ENCODE data around the gene ADRB1.

Gene ADRB1

DNA sequence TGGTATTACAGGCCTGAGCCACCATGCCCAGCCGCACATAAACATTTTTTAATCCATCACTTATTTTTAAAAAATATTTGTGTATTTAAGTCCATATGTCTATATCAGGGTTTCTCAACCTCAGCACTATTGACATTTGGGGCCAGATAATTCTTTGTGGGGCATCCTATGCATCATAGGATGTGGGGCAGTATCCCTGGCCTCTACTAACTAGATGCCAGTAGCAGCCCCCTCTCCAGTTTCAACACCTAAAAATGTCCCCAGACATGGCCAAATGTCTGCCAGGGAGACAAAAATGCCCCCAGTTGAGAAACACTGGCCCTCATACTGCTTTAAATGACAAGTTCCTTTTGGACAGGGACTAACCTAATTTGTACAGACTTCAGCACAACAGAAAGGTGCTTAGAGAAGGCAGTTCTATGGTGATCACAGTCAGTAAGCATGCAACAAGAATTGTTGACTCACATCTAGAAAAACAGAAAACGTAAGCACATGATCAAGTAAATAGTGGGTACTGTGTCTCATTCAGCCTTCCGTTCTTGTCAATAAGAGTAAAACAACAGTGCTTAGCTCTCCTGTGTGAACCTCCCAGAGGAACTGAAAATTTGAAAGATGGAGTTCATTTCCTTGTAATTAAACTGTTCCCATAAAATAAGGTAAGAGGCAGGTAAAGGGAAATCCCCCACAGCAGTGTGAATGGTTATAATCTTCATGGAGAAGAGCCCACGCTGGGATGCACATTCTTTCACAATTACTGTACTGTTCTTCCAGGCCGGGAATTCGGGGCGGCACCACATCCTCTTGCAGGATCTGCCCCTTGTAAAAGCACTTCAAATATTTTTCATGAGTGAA lies 17.3 kb upstream of the ADRB1 start:
- DNase-seq: peak; percentile 84

DNA sequence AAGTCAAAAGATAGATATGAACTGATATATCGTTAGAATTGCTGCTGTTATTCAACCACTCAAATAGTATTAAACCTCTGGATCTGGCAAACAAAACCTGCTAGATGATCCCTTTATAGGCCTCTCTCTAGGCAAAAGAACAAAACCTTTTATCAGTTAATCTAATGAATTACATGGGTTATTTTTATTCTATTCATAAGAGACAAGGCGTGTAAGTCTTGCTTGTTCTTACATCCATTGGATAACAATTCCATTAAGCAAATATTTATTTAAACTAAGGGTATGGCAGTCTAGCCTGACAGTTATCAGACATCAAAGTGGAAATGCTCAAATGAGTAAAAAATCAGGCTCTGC lies 16.6 kb upstream of the ADRB1 start:
- no peak for DNase-seq

GRCh38 chr10:114027951-114028350 lies 15.7 kb upstream of the ADRB1 start:
- no peak for DNase-seq

DNA sequence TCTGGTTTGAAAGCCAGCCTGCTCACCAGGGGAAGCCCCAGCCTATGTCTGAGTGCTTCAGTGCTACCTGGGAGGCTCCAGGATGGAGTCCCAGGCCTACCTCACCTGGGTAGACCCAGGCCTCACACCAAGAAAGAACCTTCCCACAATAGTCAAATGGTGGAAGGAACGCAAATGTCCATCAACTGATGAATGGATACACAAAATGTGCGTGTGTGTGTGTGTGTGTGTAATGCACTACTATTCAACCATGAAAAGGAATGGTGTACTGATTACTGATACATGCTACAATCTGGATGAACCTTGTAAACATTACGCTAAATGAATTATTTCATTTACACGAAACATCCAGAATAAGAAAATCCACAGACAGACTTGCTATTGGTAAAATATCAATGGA lies 15.2 kb upstream of the ADRB1 start:
- DNase-seq: no peak

DNA sequence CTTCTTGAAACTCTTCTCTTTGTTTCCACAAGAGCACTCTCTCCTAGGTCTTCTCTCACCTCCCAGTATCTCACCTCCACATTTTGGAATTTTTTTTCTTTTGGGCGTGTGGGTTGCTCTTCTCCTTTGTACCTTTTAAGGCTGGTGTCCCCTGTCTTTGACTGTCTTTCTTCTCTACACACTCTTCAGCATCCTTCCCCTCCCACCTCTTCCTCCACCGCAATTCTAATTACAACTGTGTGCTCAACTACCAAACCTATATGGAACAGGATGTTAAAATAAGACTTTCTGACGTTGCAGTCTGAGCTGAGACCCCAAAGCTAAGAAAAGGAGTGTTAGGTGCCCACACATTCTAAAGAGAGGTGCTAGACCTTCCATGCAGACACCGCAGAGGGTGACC lies 14.0 kb upstream of the ADRB1 start:
- DNase-seq: no peak

DNA sequence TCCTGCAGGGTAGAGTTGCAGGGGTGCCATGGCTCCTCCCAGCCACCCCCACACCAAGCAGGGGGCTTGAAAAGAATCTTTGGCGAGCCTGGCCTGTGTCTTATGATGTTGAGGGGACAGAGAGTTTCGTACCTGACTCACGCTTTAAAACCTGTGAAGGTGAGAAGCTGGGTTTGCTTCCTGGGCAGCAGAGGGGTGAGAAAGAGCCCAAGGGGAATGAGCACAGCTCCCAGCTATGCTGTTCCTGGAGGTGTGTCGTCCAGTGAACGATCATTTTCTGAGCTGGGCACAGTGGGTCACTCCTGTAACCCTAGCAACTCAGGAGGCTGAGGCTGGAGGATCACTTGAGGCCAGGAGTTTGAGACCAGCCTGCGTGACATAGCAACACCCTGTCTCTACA lies 13.5 kb upstream of the ADRB1 start:
- no peak for DNase-seq

- DNase-seq: no peak
Observed at GRCh38 chr10:114031073-114031972, 12.3 kb upstream of the ADRB1 start.

DNA sequence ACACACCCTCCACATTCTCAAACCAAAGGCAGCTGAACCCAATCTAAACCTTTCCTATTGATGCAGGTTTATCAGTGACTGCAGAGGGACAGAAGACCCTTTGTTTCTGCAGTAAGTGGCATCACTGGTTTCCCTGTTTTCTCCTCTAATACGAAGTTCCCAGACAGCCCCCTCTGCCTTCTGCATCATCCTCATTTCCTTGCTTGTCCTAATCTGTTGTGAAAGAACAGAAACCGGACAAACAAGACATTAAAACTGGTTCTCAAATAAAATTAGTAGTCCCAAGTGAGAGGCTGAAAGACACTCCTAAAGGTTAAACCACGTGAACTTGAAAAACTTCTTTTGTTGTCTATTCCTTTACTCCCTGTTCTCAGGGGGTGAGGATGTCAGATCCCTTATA lies 10.1 kb upstream of the ADRB1 start:
- DNase-seq: no peak

GRCh38 chr10:114034923-114035645 lies 8.6 kb upstream of the ADRB1 start:
- DNase-seq: no peak

GRCh38 chr10:114035791-114036190 lies 7.9 kb upstream of the ADRB1 start:
- DNase-seq: no peak

- peak; percentile 16 for DNase-seq
Observed at GRCh38 chr10:114038819-114039218, 4.8 kb upstream of the ADRB1 start.

- no peak for DNase-seq
Observed at GRCh38 chr10:114041166-114041565, 2.5 kb upstream of the ADRB1 start.

- DNase-seq: no peak
Observed at GRCh38 chr10:114042895-114043531, 653 bp upstream of the ADRB1 start.

- DNase-seq: no peak
Observed at GRCh38 chr10:114044247-114045135, 825 bp downstream of the ADRB1 start.

DNA sequence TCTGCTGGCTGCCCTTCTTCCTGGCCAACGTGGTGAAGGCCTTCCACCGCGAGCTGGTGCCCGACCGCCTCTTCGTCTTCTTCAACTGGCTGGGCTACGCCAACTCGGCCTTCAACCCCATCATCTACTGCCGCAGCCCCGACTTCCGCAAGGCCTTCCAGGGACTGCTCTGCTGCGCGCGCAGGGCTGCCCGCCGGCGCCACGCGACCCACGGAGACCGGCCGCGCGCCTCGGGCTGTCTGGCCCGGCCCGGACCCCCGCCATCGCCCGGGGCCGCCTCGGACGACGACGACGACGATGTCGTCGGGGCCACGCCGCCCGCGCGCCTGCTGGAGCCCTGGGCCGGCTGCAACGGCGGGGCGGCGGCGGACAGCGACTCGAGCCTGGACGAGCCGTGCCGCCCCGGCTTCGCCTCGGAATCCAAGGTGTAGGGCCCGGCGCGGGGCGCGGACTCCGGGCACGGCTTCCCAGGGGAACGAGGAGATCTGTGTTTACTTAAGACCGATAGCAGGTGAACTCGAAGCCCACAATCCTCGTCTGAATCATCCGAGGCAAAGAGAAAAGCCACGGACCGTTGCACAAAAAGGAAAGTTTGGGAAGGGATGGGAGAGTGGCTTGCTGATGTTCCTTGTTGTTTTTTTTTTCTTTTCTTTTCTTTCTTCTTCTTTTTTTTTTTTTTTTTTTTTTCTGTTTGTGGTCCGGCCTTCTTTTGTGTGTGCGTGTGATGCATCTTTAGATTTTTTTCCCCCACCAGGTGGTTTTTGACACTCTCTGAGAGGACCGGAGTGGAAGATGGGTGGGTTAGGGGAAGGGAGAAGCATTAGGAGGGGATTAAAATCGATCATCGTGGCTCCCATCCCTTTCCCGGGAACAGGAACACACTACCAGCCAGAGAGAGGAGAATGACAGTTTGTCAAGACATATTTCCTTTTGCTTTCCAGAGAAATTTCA lies 1.7 kb downstream of the ADRB1 start:
- DNase-seq: no peak

- DNase-seq: no peak
Observed at GRCh38 chr10:114046087-114046458, 2.4 kb downstream of the ADRB1 start.

GRCh38 chr10:114048472-114048871 lies 4.8 kb downstream of the ADRB1 start:
- DNase-seq: no peak

GRCh38 chr10:114051714-114052113 lies 8.0 kb downstream of the ADRB1 start:
- DNase-seq: no peak

- DNase-seq: no peak
Observed at GRCh38 chr10:114052255-114052654, 8.6 kb downstream of the ADRB1 start.

- DNase-seq: no peak
Observed at GRCh38 chr10:114053946-114054345, 10.3 kb downstream of the ADRB1 start.

- DNase-seq: no peak
Observed at GRCh38 chr10:114057855-114058254, 14.2 kb downstream of the ADRB1 start.
